ENCODE results near the gene URB1. TPM values are rescaled to one million over a fixed set of nuclear protein-coding genes. Genes with fewer than 3 reads are reported as not detected.

The URB1 gene
- total RNA-seq, 4 donors from 2014 or later = 18.3 to 26.9 (median 20.7) TPM

DNA sequence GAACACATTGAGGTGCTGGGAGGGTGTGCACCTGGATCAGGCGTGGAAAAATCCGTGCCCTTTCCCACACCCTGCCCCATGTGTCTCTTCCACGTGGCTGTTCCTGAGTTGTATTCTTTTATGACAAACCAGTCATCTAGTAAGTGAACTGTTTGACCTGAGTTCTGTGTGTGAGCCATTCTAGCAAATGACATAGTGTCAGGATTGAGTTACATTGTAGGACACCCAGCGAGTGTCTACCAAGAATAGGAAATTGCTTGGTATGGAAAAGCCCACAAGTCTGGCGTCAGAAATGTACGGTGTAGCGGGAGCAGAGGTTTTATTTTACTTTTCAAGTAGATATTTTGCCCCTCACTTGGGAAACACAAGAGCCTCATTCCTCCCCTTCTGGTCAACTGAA is 95.4 kb downstream of the URB1 start:
- no peak for ATAC-seq
- WGBS, 2 donors (ENCODE audit: low coverage in 1 of 2) = 91% methylated on average over 7 of the region's 7 CpGs; no CpG with 5 or more reads in 1 of the 2 donors
- TF ChIP-seq POLR2A (IDR thresholded peaks at IDR 0.05) = no peak
- TF ChIP-seq CTCF (IDR thresholded peaks at IDR 0.05) = no peak
- no peak for TF ChIP-seq EP300 (IDR thresholded peaks at IDR 0.05)
- TF ChIP-seq POLR2AphosphoS5 (IDR thresholded peaks at IDR 0.05) = no peak
- Histone ChIP-seq H3K4me3 (no peak overlapping the region), H3K27ac (no peak overlapping the region), H3K4me1 (no peaks in the 10 kb centered on the region), H3K27me3 (no peaks in the 10 kb centered on the region), H3K36me3 (no peaks in the 10 kb centered on the region), H3K9me3 (no peaks in the 10 kb centered on the region)

GRCh38 chr21:32285476-32285875 is 107.3 kb downstream of the URB1 start:
- H3K4me3 ChIP-seq = no peak overlapping the region
- H3K27me3 ChIP-seq = no peaks in the 10 kb centered on the region
- no peaks in the 10 kb centered on the region for H3K4me1 ChIP-seq
- ATAC-seq = no peak
- H3K36me3 ChIP-seq = no peaks in the 10 kb centered on the region
- no peak overlapping the region for H3K27ac ChIP-seq
- 82 to 93% methylated on average over 3 to 4 of the region's 4 CpGs for WGBS, 2 donors (ENCODE audit: low coverage in 1 of 2)
- no peaks in the 10 kb centered on the region for H3K9me3 ChIP-seq
- TF ChIP-seq CTCF (IDR thresholded peaks at IDR 0.05) (no peak), EP300 (IDR thresholded peaks at IDR 0.05) (no peak)

DNA sequence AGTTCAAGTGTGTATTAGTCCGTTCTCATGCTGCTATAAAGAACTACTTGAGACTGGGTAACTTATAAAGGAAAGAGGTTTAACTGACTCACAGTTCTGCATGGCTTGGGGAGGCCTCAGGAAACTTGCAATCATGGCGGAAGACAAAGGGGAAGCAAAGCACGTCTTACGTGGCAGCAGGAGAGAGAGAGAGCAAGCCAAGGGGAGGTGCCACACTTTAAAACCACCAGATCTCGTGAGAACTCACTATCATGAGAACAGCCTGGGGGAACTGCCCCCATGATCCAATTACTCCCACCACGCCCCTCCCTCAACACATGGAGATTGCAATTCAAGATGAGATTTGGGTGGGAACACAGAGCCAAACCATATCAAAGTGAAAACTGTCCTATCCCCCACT is 109.8 kb downstream of the URB1 start:
- 72 to 73% methylated on average over 2 to 6 of the region's 6 CpGs for WGBS, 2 donors (ENCODE audit: low coverage in 1 of 2)
- no peak for ATAC-seq
- TF ChIP-seq POLR2A (IDR thresholded peaks at IDR 0.05) (no peak), POLR2AphosphoS5 (IDR thresholded peaks at IDR 0.05) (no peak), CTCF (IDR thresholded peaks at IDR 0.05) (no peak), EP300 (IDR thresholded peaks at IDR 0.05) (no peak)

DNA sequence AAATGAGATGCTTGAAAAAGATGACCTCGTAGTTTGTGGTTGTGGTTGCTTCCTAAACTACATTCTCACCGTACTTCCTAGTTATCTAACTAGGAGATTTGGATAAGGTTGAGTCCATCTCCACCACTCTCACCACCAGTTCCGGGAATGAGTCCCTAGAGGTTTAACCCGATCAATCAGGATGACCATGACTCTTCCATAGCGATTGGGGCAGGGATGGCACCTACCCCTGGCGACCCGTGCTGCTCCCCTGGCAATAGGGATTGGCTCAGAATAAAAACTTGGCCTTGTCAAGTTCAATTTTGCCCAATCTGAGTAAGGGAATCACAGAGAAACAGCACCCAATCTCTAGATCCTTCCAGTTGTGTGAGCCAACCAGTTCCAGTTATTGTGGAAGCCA is 111.3 kb downstream of the URB1 start:
- Histone ChIP-seq H3K36me3 (no peaks in the 10 kb centered on the region), H3K9me3 (no peaks in the 10 kb centered on the region), H3K27ac (no peak overlapping the region), H3K4me1 (peaks cover 0 to 23% (median 9%) of the 10 kb centered on the region in 3 donors), H3K27me3 (no peaks in the 10 kb centered on the region), H3K4me3 (no peak overlapping the region)
- TF ChIP-seq POLR2AphosphoS5 (IDR thresholded peaks at IDR 0.05) (no peak), POLR2A (IDR thresholded peaks at IDR 0.05) (no peak), EP300 (IDR thresholded peaks at IDR 0.05) (no peak), CTCF (IDR thresholded peaks at IDR 0.05) (no peak)
- WGBS, 2 donors (ENCODE audit: low coverage in 1 of 2) = 90 to 96% methylated on average over 7 of the region's 7 CpGs
- no peak for ATAC-seq

More for the DNA sequence above, 109.8 kb downstream of the URB1 start:
- H3K4me3 ChIP-seq = no peak overlapping the region
- no peaks in the 10 kb centered on the region for H3K36me3 ChIP-seq
- no peaks in the 10 kb centered on the region for H3K9me3 ChIP-seq
- no peak overlapping the region for H3K27ac ChIP-seq
- no peaks in the 10 kb centered on the region for H3K27me3 ChIP-seq
- peaks cover 0 to 16% (median 5%) of the 10 kb centered on the region in 3 donors for H3K4me1 ChIP-seq

GRCh38 chr21:32279377-32279680 is 113.5 kb downstream of the URB1 start:
- H3K36me3 ChIP-seq = no peaks in the 10 kb centered on the region
- ATAC-seq = no peak
- H3K9me3 ChIP-seq = no peaks in the 10 kb centered on the region
- TF ChIP-seq POLR2AphosphoS5 (IDR thresholded peaks at IDR 0.05) (no peak), POLR2A (IDR thresholded peaks at IDR 0.05) (no peak), EP300 (IDR thresholded peaks at IDR 0.05) (no peak), CTCF (IDR thresholded peaks at IDR 0.05) (no peak)
- peaks cover 0 to 23% (median 9%) of the 10 kb centered on the region in 3 donors for H3K4me1 ChIP-seq
- WGBS, 2 donors (ENCODE audit: low coverage in 1 of 2) = 6% methylated on average over 9 of the region's 10 CpGs; no CpG with 5 or more reads in 1 of the 2 donors
- peak overlapping the region in 3 of 4 donors; percentile 74 to 83 (median 77) for H3K27ac ChIP-seq
- H3K4me3 ChIP-seq = peak overlapping the region; percentile 51 to 92
- no peaks in the 10 kb centered on the region for H3K27me3 ChIP-seq
